Germinal center (tissue), 1 donor: ENCODE measurements around the gene SH3D19.

Experiments used
- DNase-seq: peaks from one replicate; pipeline ENCODE4 v3.0.0; 2012; ENCODE audit warnings: mixed read lengths, low spot score

SH3D19 gene

DNA sequence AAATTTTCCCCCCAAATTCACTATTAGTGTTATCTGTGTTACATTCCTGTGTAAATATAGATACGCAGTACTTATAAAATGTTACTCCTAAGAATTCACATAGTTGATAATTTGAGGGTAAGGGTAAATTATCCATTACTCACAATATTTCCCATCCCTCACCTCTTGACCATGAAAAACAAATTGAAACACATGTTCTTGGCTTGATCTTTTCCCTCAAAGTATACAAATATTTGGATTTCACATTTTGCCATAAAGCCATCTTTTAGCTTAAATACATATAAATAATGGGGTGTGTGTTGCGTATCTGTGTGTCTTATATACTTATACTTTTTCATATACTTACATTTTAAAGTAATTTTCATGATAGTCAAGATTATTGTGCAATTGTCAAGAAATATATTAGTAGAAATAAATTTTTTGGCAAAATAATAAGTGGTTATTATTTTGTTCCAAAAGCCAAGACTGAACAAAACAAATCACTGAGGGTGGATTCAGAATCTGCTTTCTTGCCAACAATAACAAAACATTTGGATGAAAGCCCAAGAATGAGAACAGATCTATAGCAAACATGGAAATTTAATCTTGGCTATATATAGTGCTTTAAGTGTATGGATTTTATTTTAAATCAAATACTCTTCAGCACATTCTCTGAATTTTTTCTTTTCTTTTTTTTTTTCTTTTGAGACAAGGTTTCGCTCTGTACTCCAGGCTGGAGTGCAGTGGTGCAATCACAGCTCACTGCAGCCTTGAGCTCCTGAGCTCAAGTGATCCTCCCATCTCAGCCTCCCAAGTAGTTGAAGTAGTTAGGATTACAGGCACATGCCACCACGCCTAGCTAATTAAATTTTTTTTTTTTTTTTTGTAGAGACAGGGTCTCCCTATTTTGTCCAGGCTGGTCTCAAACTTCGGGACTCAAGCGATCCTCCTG lies 97.0 kb downstream of the SH3D19 start:
- DNase-seq: no peak

DNA sequence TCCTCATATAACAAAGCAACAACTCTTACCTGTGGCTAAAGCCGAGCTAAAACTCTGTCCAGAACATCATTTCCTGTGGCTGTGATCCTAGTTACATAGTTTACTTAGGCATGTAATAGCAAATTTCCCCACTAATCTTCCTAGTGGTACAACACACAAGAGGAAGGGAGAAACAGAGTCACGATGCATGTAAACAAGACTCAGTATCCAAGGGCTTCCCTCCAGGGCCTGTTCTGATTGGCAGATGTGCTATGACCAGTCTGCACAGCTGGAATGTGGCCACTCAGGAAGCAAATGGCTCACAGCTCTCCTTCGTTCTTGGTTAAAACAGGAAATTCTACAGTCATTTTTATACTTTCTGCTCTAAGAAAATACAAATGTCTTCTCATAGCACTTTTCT lies 97.7 kb downstream of the SH3D19 start:
- DNase-seq: no peak

DNA sequence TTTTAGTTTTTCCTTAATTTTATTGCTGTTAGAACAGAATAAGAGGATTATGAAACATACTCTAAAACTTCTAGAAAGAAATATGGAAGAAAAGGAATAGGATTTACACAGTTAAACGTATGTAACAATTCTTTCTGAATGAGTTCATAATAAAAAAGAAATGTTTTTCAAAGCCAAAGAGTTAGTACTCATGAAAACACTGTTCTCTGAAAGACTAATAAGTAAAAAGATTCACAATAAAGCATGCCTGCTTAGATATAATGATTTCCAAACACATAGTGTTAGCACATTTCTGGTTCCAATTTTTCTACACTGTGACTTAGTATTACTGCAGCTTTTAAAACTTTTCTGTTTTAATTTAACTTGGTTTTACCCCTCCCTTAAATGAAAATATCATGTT lies 98.2 kb downstream of the SH3D19 start:
- no peak for DNase-seq

DNA sequence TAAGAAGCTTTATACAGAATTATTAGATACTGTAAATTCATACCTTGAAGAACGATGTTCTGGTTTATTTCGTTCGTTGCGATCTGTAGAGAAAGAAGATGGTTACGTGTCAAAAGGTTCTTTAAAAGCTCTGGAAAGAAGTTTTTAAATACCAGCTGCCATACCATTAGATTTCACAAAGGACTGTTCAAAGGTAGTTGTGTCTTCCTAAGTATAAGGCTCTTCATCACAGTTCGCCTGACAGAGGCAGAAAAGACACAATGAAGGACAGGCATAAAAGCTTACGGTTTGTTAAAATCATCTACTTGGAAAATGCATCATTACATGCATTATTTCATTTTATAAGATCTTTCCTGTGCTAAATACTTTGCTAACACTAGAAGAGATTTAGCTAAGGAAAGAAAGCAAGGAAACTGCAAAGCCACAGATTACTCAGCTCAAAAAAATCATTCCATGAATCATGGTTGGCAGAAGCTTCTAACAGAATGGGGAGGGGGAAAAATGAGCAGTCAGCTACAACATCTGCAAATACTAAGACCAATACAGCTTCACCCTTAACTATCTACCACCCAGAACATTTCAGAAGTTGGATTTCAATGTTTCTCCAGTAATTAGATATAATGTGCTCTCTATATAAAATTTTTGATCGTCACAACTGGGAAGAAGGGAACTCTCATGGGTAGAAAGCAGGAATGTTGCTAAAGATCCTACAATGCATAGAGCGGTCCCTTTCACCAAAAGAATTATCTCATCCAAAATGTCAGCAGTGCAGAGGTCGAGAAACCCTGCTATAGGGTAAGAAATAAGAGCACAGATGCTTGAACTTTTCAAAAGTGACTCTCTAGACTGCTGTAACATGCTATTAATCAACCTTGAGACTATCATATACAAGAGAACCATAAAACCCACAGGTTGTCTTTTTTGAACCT lies 99.1 kb downstream of the SH3D19 start:
- no peak for DNase-seq

DNA sequence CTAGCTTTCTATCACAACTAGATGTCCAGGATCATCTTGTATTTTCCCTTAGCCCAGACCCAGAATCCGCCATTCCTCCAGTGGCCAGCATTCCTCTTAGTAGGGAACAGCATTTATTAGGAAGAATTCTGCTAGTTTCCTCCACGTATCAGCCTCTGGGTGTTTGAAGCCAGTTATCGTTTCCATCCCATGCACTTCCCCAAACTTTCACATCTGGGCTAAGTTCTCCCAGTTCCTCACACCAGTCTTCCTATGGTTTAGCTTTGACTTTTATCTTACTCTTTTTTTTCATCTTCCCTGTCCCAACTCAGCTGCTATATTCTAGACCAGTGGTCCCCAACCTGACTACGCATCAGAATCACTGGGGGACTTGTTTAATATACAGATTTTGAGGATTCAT lies 101.9 kb downstream of the SH3D19 start:
- DNase-seq: no peak

DNA sequence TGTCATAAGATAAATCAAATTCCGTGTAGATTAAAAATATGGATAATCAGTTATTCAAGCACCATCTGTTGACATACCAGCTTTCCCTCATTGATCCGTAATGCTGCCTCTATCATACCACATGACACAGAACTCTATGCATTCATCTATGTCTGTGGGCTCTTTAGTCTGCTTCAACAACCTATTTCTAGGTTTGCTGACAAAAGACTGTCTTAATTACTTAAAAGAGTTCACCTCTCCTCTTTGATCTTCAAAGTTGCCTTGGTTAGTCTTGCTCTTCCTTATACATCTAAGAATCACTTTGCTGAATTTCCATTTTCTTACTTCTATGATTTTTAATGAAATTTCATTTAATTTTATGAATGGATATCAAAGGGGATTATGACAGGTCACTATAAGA lies 105.5 kb downstream of the SH3D19 start:
- DNase-seq: no peak

DNA sequence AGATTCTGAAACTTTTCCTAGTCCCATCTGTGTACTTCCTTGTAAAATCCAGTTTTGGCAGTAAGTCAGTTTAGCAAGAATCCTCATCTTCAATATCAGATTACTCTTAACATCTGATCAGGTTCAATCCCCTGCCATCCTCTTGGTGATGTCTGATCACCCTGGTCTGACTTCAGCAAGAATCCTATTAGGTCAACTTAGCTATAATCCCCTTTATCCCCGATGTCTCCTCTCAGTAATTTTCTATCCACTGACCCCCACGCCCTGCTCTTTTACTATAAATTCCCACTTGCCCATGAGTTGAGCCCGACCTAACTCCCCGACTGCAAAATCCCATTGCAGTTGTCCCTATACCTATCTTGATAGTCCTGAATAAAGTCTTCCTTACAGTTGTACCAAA lies 106.3 kb downstream of the SH3D19 start:
- DNase-seq: no peak

DNA sequence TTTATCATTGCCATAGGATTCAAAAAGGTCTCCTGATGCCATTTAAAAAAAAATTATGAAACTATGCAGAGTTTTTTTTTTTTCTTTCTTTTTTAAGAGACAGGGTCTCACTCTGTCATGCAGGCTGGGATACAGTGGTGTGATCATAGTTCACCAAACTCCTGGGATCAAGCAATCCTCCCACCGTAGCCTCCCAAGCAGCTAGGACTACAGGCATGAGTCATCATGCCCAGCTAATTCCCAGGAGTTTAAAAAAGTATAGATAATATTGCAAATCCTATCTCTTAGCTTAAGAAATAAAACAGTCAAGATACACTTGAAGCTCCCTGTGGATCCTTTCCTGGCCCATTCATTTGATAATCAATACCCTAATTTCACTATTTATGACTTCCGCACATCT lies 107.1 kb downstream of the SH3D19 start:
- DNase-seq: no peak

DNA sequence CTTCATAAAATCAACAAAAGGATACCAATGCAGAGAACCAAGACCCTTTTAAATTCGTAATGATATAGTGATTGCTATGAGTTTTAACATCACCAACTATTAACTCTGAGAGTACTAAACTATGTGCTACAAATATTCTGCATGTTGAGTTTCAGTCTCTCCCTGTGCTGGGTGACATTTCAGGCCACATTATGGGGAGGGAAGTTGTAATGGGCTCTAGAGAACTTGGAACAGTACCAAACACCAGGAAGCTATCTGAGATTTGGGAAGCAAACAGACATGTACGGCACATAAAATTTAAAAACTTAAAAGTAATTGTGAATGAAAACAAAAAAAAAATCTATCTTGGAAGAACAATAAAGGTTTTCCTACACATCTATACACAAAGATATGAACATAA lies 108.1 kb downstream of the SH3D19 start:
- DNase-seq: no peak

DNA sequence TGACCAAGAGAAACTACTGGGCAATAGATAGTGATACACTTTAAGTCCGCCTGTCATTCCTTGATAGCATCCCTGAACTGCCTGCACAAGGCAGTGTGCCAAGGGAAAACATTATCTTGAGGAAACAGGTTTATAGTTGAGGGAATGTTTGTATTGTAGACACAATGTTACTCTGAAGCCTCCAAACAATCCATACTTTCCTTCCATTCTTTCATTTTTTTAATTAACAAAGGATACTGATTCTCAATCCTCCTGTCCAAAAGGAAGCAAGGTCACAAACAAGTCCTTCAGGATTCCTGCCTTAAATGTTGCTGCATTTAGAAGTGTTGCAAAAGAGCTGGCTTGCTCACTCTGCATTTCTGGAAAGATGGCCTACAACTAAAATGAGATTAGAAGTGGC lies 110.1 kb downstream of the SH3D19 start:
- no peak for DNase-seq

DNA sequence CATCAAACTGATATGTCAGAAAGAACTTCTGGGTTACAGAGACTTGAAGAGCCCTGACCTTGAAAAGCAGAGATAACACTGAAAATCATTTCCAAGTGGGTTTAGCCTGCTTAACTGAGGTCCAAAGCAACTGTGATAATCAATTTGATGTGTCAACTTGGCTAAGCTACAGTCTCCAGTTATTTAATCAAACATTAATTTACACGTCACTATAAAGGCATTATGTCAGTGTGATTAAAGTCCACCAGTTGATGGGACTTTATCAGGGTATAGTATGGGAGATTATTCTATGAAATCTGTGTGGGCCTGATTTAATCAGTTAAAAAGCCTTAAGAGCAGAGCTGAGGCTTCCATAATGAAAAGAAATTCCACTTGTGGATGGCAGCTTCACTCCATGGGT lies 117.5 kb downstream of the SH3D19 start:
- no peak for DNase-seq

DNA sequence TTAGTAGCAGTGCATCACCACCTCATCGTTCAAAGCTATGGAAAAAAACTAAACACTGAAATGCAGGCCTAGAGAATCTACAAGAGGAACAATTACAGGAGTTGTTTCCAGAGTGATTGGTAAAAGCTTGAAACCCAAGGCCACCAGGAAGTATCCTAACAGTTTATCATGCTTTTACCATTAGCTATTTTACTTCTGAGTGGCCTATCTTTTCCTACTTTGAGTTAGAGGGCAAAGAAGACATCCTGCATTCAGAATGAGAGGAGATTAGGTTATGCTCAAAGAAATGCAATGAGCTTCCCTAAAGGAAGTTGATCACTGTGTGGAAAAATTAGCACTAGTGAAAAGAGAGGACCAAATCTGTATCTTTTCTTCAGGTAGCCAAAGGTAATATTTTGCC lies 118.2 kb downstream of the SH3D19 start:
- DNase-seq: no peak

DNA sequence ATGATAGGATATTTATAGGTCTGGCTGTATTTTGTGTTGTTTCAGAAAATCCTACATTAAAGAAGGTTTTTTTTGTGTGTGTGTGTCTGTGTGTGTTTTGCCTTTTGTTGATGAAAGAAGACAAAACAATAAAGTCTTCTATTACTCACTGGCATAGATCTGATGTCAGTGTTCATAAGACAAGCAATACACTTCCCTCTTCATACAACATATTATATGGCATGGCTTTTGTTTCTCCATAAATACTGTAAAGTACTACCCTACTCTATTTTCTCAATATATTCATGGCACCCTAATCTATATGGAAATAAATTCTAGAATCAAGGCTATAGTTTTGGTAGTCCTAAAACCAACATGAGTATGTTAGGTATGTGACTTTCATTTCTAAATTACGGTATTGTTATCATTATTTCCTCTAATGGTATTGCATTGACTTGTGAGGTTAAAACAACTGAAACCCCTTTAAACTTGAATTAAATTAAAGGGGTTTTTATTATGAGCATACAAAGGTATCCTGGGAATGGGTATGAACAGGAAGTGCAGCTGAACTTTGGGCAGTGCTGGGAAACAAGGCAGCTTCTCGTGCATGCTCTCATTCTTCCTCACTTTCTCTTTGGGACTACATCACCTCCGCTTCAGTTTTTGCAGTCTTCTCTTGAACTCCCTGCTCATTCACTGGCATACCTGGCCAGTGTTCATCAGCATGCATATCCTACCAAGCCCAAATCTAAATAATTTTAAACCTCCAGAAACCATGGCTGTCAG lies 119.0 kb downstream of the SH3D19 start:
- DNase-seq: no peak

DNA sequence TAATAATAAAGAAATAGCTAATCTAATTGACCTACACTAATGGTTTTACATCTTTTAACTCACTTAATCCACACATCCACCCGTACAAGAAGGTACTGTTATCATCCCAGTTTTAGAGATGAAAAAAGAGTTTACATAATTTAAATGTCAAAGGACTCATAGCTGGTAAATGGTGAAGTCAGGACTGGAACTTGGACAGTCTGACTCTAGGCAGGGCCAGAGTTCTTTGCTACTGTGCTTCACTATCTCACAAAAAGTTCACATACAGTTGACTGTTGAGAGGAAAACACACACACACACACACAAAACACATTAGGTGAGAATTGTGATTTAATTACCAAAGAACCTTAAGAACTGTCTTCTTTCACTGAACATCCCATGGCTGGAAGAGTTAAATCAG lies 119.7 kb downstream of the SH3D19 start:
- no peak for DNase-seq

DNA sequence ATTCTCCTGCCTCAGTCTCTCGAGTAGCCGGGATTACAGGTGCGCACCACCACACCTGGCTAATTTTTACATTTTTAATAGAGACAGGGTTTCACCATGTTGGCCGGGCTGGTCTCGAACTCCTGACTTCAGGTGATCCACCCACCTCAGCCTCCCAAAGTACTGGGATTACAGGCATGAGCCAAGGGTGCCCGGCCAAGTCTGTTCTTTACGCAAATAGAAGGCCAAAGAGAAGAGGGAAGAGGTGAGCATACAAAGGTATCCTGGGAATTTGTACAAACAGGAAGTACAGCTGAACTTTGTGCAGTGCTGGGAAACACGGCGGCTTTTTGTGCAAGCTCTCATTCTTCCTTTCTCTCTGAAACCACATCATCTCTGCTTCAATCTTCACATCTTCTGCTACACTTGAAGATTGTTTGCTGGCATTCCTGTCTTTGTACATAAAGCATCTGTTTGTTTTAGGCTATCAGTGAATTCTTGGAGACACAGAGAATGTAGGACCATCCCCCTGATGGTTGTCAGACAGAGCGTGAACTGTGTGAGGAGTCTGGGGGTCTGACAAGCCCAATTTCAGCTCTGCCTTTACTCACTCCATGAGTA lies 120.4 kb downstream of the SH3D19 start:
- no peak for DNase-seq

DNA sequence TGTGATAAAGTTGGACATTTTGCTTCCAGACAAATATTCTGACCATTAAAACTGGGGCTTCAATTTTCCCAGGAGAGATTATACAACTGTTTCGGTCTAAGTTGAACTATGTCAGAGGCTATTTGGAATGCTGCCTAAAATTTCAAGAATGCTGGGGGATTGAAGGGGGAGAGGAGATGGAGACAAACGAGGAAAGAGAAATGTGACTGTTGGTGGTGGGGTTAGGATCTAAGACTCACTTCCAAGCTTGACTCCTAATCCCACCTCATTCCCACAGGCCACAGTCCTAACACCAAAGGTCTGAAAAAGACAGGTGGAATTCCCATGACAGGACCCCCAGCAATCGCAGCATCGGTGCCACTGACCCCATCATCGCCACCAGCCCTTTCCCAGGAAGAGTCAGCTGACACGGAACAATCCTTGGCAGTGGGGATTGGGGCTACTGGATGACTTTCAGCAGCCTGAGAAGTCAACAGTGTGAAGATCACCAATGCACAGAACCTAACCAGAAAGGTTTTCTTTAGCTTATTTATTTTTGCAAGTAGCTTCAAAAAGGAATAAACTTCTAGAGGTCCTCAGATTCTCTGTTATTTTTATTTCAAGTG lies 122.5 kb downstream of the SH3D19 start:
- no peak for DNase-seq

DNA sequence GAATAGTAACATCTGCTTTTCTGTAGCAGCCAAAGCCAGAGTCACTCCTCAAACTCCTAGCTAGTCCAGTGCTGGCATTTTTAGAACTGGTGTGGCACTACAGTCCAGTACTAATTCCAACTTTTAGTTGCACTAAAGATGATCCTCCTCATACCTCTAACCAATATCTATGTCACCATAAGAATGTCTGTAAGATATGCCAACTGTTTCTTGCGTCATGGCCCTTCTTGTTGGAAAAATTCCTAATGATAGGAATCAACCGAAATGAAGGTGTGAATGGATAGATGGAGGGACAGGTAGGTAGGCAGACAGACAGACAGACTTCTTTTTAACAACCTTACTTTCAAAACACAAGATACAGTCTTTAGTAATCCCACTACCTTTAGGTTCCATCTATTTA lies 123.0 kb downstream of the SH3D19 start:
- no peak for DNase-seq

DNA sequence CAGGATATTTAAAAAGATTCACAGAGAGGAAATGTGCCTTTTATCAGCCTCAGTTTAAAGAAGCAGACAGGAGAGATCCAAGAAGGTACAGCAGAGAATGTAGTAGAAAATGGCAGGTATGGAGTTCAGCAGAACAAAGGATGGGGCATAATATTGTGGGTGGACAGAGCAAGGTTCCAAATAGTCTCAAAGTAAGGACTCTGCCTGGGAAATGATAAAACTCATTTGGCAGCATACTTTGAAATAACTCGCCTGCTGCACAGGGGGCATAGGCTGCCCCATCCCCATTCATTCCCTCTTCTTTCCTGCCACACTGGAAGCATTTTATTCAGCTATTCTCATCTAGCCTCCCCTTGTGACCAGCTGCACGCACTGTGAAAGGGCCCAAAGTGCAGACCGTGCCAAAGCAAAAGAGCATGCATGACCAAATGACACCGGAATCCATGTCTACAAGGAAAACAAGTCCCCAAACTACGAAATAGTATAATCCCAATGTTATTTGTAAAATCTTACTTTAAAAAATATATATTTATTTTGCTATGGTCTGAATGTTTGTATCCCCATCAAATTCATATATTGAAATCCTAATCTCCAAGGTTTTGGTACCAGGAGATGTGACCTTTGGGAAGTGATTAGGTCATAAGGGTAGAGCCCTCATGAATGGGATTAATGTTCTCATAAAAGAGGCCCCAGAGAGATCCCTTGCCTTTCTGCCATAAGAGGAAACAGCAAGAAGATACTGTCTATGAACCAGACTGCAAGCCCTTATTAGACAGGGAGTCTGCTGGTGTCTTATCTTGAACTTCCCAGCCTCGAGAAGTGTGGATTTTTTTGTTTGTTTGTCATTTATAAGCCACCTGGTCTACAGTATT lies 125.8 kb downstream of the SH3D19 start:
- no peak for DNase-seq

DNA sequence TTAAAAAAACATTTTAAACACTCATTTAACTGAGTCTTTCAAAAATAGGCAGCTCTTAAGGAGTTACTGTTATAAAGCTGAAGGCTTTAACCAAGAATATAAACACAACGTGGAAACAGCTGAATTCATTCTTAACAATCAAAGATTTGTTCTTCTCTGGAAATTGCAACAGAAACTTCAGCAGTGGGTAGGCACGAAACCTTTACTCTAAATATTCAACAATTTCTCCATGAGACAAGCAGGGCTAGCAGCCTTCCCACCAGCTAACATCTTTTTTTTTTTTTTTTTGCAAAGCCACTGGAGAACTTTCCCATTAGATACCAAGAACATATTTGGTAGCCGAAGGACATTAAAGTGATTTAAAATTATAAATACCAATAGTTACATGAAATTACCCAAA lies 126.7 kb downstream of the SH3D19 start:
- no peak for DNase-seq

DNA sequence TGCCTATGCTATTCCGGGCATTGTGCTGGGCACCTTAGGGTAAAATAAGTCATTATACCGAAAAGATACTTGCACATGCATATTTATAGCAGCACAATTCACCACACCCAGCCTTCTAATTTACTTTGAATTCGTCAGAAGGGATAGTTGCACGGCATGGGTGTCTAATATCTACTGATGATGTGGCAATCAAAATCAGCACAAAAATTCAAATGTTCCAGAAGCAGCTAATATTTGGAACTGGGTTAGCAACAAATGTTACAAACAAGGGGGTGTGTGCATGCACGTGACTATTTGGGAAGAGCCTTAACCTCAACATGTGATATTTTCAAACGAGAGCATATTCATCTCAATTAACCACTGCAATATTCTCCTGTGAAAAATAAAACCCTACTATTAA lies 128.2 kb downstream of the SH3D19 start:
- DNase-seq: no peak

DNA sequence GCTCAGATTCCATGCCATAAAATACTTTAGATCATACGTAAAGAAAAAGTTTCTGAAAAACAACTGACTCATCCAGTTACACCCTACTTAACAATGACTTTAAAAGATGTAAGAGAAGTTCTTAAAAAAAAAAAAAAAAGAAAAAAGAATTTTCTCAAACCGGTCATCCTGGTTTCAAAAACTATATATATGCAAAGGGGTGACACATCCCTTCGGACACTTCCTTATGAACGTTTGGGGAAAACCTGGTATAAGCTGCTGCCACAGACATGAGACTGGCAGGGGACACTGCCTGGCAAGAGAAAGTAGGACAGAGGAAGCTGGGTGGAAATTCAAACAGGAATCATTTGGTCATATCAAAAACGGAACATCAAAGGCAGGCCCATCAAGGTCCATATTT lies 129.6 kb downstream of the SH3D19 start:
- no peak for DNase-seq
